ENCODE measurements around the gene GAREM1. TPM values are rescaled to one million over a fixed set of nuclear protein-coding genes. Genes with fewer than 3 reads are reported as not detected.

The GAREM1 gene
- total RNA-seq, 4 donors from 2014 or later = 23.6 to 29.9 (median 29.1) TPM

DNA sequence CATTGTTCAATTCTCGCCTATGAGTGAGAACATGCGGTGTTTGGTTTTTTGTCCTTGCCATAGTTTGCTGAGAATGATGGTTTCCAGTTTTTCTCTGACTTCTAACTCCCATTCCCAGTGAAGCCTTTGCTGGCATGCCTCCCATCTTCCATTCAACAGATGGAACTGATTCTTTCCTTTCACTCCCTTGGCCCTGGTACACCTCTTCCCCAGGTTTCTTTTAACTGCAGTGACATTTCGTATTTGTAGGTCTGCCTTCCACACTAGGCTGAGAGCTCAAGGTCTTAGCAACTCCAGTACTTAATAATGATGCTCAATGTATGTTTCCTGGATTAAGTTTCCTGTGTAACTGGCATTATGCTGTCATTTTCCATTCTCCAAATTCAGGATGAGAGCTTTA lies 48.5 kb downstream of the GAREM1 start:
- H3K9me3 ChIP-seq = no peaks in the 10 kb centered on the region
- no peak overlapping the region for H3K4me3 ChIP-seq
- H3K27me3 ChIP-seq = no peaks in the 10 kb centered on the region
- no peak overlapping the region for H3K27ac ChIP-seq
- no peaks in the 10 kb centered on the region for H3K36me3 ChIP-seq
- no peak for DNase-seq
- TF ChIP-seq, protein P1, sequence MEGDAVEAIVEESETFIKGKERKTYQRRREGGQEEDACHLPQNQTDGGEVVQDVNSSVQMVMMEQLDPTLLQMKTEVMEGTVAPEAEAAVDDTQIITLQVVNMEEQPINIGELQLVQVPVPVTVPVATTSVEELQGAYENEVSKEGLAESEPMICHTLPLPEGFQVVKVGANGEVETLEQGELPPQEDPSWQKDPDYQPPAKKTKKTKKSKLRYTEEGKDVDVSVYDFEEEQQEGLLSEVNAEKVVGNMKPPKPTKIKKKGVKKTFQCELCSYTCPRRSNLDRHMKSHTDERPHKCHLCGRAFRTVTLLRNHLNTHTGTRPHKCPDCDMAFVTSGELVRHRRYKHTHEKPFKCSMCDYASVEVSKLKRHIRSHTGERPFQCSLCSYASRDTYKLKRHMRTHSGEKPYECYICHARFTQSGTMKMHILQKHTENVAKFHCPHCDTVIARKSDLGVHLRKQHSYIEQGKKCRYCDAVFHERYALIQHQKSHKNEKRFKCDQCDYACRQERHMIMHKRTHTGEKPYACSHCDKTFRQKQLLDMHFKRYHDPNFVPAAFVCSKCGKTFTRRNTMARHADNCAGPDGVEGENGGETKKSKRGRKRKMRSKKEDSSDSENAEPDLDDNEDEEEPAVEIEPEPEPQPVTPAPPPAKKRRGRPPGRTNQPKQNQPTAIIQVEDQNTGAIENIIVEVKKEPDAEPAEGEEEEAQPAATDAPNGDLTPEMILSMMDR (IDR thresholded peaks at IDR 0.05) = no peak
- no peak for TF ChIP-seq POLR2A (IDR thresholded peaks at IDR 0.05)
- no peaks in the 10 kb centered on the region for H3K4me1 ChIP-seq

DNA sequence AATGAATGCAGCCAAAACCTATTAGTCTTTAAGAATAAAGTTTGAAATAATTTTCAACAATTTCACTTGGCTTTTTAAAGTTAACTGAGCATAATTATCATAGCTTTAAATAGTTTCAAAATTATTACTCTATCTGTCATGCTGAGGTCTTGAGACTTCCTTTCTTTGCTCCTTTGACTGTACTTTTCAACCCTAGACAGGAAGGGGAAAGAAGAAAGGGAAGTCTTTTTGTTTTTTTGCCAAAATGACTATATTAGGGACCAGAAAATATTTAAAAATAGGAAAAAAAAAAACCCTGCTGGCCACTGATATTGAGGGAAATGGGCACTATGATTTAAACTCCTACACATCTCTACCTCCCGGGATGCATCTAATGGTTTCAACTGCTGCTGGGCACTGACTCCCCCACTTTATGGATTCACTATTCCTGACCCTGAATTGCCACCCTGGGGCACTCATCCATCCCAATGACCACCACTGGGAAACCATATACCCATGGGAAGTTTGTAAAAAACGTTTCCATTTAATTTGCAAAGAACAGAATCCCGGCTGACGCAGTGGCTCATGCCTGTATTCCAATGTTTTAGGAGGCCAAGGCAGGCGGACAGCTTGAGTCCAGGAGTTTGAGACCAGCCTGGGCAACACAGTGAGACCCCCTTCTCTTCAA lies 50.5 kb downstream of the GAREM1 start:
- no peaks in the 10 kb centered on the region for H3K4me1 ChIP-seq
- TF ChIP-seq, protein P1 (IDR thresholded peaks at IDR 0.05) = no peak
- TF ChIP-seq POLR2A (IDR thresholded peaks at IDR 0.05) = no peak
- no peak overlapping the region for H3K4me3 ChIP-seq
- no peak for DNase-seq
- H3K36me3 ChIP-seq = no peaks in the 10 kb centered on the region
- no peak overlapping the region for H3K27ac ChIP-seq
- H3K9me3 ChIP-seq = no peaks in the 10 kb centered on the region
- no peaks in the 10 kb centered on the region for H3K27me3 ChIP-seq

DNA sequence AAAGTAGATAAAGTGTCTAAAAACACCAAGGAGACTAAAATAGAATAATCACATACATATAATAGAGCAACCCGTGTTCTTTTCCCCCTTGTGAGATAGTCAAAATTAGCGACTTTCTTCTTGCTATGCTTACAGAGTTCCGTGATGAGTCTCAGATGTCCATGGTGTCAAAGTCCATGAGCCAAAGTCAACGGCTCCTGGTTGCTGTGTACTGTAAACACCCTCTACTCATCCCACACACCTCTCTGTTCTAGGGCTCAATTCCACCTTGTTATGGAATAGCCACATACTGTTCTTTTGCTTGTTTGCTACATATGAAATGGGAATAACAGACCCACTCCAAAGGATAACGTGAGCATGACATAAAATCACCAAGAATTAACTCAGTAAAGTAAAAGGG lies 52.5 kb downstream of the GAREM1 start:
- no peak for DNase-seq
- H3K27me3 ChIP-seq = no peaks in the 10 kb centered on the region
- TF ChIP-seq, protein P1 (IDR thresholded peaks at IDR 0.05) = no peak
- no peak for TF ChIP-seq POLR2A (IDR thresholded peaks at IDR 0.05)

DNA sequence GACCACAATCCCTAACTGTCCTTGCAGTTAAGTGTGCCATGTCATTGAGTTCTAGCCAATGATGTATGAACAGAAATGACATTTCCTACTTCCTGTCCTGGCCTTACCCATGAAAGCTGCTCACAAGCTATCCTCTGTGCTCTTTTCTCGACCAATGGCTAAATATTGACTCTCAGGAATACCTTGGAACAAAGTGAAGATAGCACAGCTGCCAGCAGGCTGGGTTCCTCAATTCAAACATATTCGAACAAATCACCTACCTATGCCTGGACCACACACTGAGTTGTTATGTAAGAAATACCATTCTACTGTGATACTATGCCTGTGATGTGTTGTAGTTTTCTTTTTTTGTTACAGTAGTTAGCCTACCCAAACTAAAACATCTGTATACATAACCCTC lies 65.1 kb downstream of the GAREM1 start:
- no peaks in the 10 kb centered on the region for H3K9me3 ChIP-seq
- H3K4me1 ChIP-seq = no peaks in the 10 kb centered on the region
- no peak overlapping the region for H3K27ac ChIP-seq
- no peak for TF ChIP-seq POLR2A (IDR thresholded peaks at IDR 0.05)
- TF ChIP-seq, protein P1 (IDR thresholded peaks at IDR 0.05) = no peak
- no peaks in the 10 kb centered on the region for H3K36me3 ChIP-seq
- H3K4me3 ChIP-seq = no peak overlapping the region
- H3K27me3 ChIP-seq = no peaks in the 10 kb centered on the region
- no peak for DNase-seq

More for the DNA sequence above, 52.5 kb downstream of the GAREM1 start:
- H3K27ac ChIP-seq = no peak overlapping the region
- no peak overlapping the region for H3K4me3 ChIP-seq
- no peaks in the 10 kb centered on the region for H3K36me3 ChIP-seq
- no peaks in the 10 kb centered on the region for H3K9me3 ChIP-seq
- no peaks in the 10 kb centered on the region for H3K4me1 ChIP-seq

DNA sequence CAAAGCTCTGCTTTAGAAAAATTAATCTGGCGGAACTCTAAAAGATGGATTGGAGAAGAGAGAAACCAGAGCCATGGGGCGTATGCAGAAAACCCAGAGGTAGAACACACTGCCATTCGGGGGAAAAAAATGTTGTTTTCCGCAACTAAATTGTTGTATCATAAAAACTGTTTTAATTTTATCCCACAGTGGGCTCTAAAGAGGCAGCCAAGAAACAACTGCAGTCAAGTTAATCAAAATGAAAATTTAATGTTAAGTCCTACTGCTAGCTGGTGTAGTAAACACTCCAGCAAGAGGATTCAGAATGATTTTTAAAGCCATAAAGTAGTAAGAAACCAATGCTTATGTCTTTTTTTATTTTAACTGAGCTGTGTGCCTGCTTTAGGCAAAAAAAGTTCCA lies 69.1 kb downstream of the GAREM1 start:
- H3K36me3 ChIP-seq = no peaks in the 10 kb centered on the region
- no peak overlapping the region for H3K4me3 ChIP-seq
- no peaks in the 10 kb centered on the region for H3K4me1 ChIP-seq
- H3K27ac ChIP-seq = no peak overlapping the region
- H3K9me3 ChIP-seq = no peaks in the 10 kb centered on the region
- H3K27me3 ChIP-seq = no peaks in the 10 kb centered on the region
- no peak for TF ChIP-seq POLR2A (IDR thresholded peaks at IDR 0.05)
- TF ChIP-seq, protein P1 (IDR thresholded peaks at IDR 0.05) = no peak
- no peak for DNase-seq

DNA sequence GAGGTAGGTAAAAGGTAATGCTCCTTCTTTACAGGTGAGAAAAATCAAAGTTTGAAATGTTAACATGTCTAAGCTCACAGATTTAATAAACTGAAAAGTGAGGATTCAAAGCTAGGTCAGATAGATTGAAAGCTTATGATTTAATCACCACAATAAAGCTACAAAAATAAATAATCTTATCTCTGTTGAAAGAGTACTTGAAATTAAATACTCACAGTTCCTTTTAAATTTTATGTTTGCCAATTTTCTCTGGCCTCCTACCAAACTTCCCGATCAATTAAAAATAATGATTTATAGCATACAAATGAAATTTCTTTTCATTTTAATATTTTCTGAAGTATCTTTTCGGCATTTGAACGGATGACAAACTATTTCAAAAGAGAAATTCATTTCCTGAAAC lies 77.3 kb downstream of the GAREM1 start:
- Histone ChIP-seq H3K4me3 (no peak overlapping the region), H3K4me1 (no peaks in the 10 kb centered on the region), H3K27ac (no peak overlapping the region), H3K9me3 (no peaks in the 10 kb centered on the region), H3K36me3 (no peaks in the 10 kb centered on the region), H3K27me3 (no peaks in the 10 kb centered on the region)
- DNase-seq = no peak
- TF ChIP-seq, protein P1 (IDR thresholded peaks at IDR 0.05) = no peak
- no peak for TF ChIP-seq POLR2A (IDR thresholded peaks at IDR 0.05)

All from Peyer's patch (tissue), 4 donors.